DND-41 (cell line): ENCODE measurements around the gene CHAT.

Source experiments
- ATAC-seq: fragments of 200-7000 bp; cut with Tn5 transposase; 3 replicates; pipeline ENCODE4 v1.9.1; 2021; ENCODE audit warnings: low read depth; ENCODE audit not compliant: insufficient read depth
- DNase-seq: peaks from one replicate; pipeline ENCODE4 v3.0.0-alpha.2; 2020
- H2AFZ ChIP-seq: 2 replicates; pipeline ENCODE4 v1.6.0; 2012; ENCODE audit warnings: low read depth, low read length
- H3K27ac ChIP-seq: 2 replicates; pipeline ENCODE4 v1.5.1; 2012; ENCODE audit warnings: low read length, inconsistent platforms
- H3K27me3 ChIP-seq: fragments of 200-600 bp; sonication (generic); 2 replicates; pipeline ENCODE4 v1.6.0; 2012; ENCODE audit warnings: low read length, mild to moderate bottlenecking, inconsistent platforms; ENCODE audit not compliant: insufficient read depth, poor library complexity
- H3K36me3 ChIP-seq: 2 replicates; pipeline ENCODE4 v1.5.1; 2012; ENCODE audit warnings: low read length, inconsistent platforms; ENCODE audit not compliant: insufficient read depth
- H3K4me1 ChIP-seq: 2 replicates; pipeline ENCODE4 v1.5.1; 2012; ENCODE audit warnings: mild to moderate bottlenecking, low read length; ENCODE audit not compliant: insufficient read depth
- H3K4me2 ChIP-seq: 2 replicates; pipeline ENCODE4 v1.6.0; 2012; ENCODE audit warnings: mild to moderate bottlenecking, moderate library complexity, low read length, inconsistent platforms; ENCODE audit not compliant: insufficient read depth
- H3K4me3 ChIP-seq, 2 experiments: fragments of 200-600 bp in 1 of 2; shearing (Covaris generic) in 1 of 2; 2 replicates each; pipeline ENCODE4 v1.5.1; 2012 to 2016; ENCODE audit warnings: inconsistent platforms in 2 of 2, low read length in 2 of 2, mild to moderate bottlenecking in 2 of 2, low read depth in 1 of 2, moderate library complexity in 1 of 2
- H3K79me2 ChIP-seq: 2 replicates; pipeline ENCODE4 v1.6.0; 2012; ENCODE audit warnings: low read length, inconsistent platforms; ENCODE audit not compliant: insufficient read depth
- H3K9ac ChIP-seq: 2 replicates; pipeline ENCODE4 v1.6.0; 2012; ENCODE audit warnings: low read depth, mild to moderate bottlenecking, inconsistent platforms, low read length, moderate library complexity
- H3K9me3 ChIP-seq: 2 replicates; pipeline ENCODE4 v1.5.1; 2012; ENCODE audit warnings: low read length, moderate library complexity, mild to moderate bottlenecking, inconsistent platforms; ENCODE audit not compliant: insufficient read depth, severe bottlenecking
- H4K20me1 ChIP-seq: 2 replicates; pipeline ENCODE4 v1.6.0; 2012; ENCODE audit warnings: low read length; ENCODE audit not compliant: insufficient read depth
- CTCF ChIP-seq: IDR thresholded peaks from 2 replicates; pipeline ENCODE4 v1.5.1; 2012; ENCODE audit warnings: borderline replicate concordance, low read length, moderate library complexity, mild to moderate bottlenecking; ENCODE audit not compliant: poor library complexity, severe bottlenecking; ENCODE audit errors: extremely low read depth
- EZH2 ChIP-seq: IDR thresholded peaks from 3 replicates; pipeline ENCODE4 v1.6.1; 2012; ENCODE audit warnings: borderline replicate concordance, low read depth, mild to moderate bottlenecking, moderate library complexity, low read length, inconsistent platforms; ENCODE audit not compliant: severe bottlenecking

The CHAT gene

GRCh38 chr10:49608166-49609005 is 5.5 kb upstream of the CHAT start:
- DNase-seq, result no peak
- no peak for ATAC-seq
- no peaks in the 10 kb centered on the region for H3K36me3 ChIP-seq
- no peak overlapping the region for H2AFZ ChIP-seq
- H3K4me3 ChIP-seq, result no peak overlapping the region
- H3K9ac ChIP-seq, result no peak overlapping the region
- H3K79me2 ChIP-seq, result no peaks in the 10 kb centered on the region
- no peaks in the 10 kb centered on the region for H3K9me3 ChIP-seq
- H3K27ac ChIP-seq, result no peak overlapping the region
- TF ChIP-seq EZH2, result no peak
- no peak for TF ChIP-seq CTCF
- peaks cover 7% of the 10 kb centered on the region for H4K20me1 ChIP-seq
- H3K4me2 ChIP-seq, result no peak overlapping the region
- peaks cover 11% of the 10 kb centered on the region for H3K4me1 ChIP-seq
- no peaks in the 10 kb centered on the region for H3K27me3 ChIP-seq

- TF ChIP-seq CTCF, result no peak
- Histone ChIP-seq H3K4me2 (no peak overlapping the region), H3K79me2 (no peaks in the 10 kb centered on the region), H3K9me3 (no peaks in the 10 kb centered on the region), H2AFZ (no peak overlapping the region), H4K20me1 (peaks cover 7% of the 10 kb centered on the region), H3K4me1 (peaks cover 11% of the 10 kb centered on the region), H3K9ac (no peak overlapping the region), H3K27me3 (no peaks in the 10 kb centered on the region), H3K36me3 (no peaks in the 10 kb centered on the region), H3K27ac (no peak overlapping the region), H3K4me3 (no peak overlapping the region)
- DNase-seq, result no peak
- no peak for ATAC-seq
Measured at GRCh38 chr10:49609006-49609282, 4.9 kb upstream of the CHAT start.

GRCh38 chr10:49609283-49610113 is 4.3 kb upstream of the CHAT start:
- DNase-seq (no peak), ATAC-seq (no peak)
- no peak overlapping the region for H3K4me2 ChIP-seq
- H3K9ac ChIP-seq, result no peak overlapping the region
- no peak for TF ChIP-seq CTCF
- no peak for TF ChIP-seq EZH2
- H2AFZ ChIP-seq, result no peak overlapping the region
- no peak overlapping the region for H3K4me3 ChIP-seq
- no peaks in the 10 kb centered on the region for H3K36me3 ChIP-seq
- no peaks in the 10 kb centered on the region for H3K9me3 ChIP-seq
- no peaks in the 10 kb centered on the region for H3K27me3 ChIP-seq
- H3K27ac ChIP-seq, result no peak overlapping the region
- H3K79me2 ChIP-seq, result no peaks in the 10 kb centered on the region
- H3K4me1 ChIP-seq, result peaks cover 11% of the 10 kb centered on the region
- peaks cover 7% of the 10 kb centered on the region for H4K20me1 ChIP-seq
